NOMO-1 treated with DMSO at 0.1 percent for 48 hours (cell line): ENCODE data around the gene HS2ST1.
"Not testable (repeated sequence)": the region's sequence is repeated elsewhere in the genome, so short reads cannot be mapped to it uniquely, and the experiment has no call there.

Experiments
- DNase-seq: peaks from one replicate; lab custom pipeline; 2025; ENCODE audit not compliant: unreplicated experiment; lab: John Stamatoyannopoulos, UW

Gene HS2ST1

GRCh38 chr1:86965012-86965826 lies 50.8 kb downstream of the HS2ST1 start:
- no peak for DNase-seq

GRCh38 chr1:86965827-86966182 lies 51.4 kb downstream of the HS2ST1 start:
- no peak for DNase-seq

GRCh38 chr1:86970938-86971337 lies 56.5 kb downstream of the HS2ST1 start:
- DNase-seq: no peak

- no peak for DNase-seq
These were observed 57.3 kb downstream of the HS2ST1 start for GRCh38 chr1:86971778-86972177.

- DNase-seq: no peak
These were observed 57.8 kb downstream of the HS2ST1 start for GRCh38 chr1:86972262-86972661.

GRCh38 chr1:86975993-86976550 lies 61.6 kb downstream of the HS2ST1 start:
- no peak for DNase-seq

- DNase-seq: no peak
These were observed 62.2 kb downstream of the HS2ST1 start for GRCh38 chr1:86976664-86977063.

GRCh38 chr1:86981482-86982213 lies 67.2 kb downstream of the HS2ST1 start:
- DNase-seq: no peak

GRCh38 chr1:86983677-86984076 lies 69.2 kb downstream of the HS2ST1 start:
- DNase-seq: not testable (repeated sequence)

- DNase-seq: no peak
These were observed 73.0 kb downstream of the HS2ST1 start for GRCh38 chr1:86987446-86987845.

- DNase-seq: no peak
These were observed 74.4 kb downstream of the HS2ST1 start for GRCh38 chr1:86988835-86989234.

GRCh38 chr1:86989690-86990089 lies 75.3 kb downstream of the HS2ST1 start:
- not testable (repeated sequence) for DNase-seq

- DNase-seq: no peak
These were observed 76.4 kb downstream of the HS2ST1 start for GRCh38 chr1:86990826-86991225.

GRCh38 chr1:86991549-86992186 lies 77.2 kb downstream of the HS2ST1 start:
- DNase-seq: no peak

GRCh38 chr1:86992861-86993260 lies 78.4 kb downstream of the HS2ST1 start:
- DNase-seq: no peak

GRCh38 chr1:86993269-86993985 lies 79.0 kb downstream of the HS2ST1 start:
- no peak for DNase-seq

GRCh38 chr1:86994061-86994460 lies 79.6 kb downstream of the HS2ST1 start:
- DNase-seq: no peak

GRCh38 chr1:86997538-86997937 lies 83.1 kb downstream of the HS2ST1 start:
- DNase-seq: no peak

- DNase-seq: no peak
These were observed 83.8 kb downstream of the HS2ST1 start for GRCh38 chr1:86998280-86998679.

GRCh38 chr1:86998727-86999126 lies 84.3 kb downstream of the HS2ST1 start:
- no peak for DNase-seq

- DNase-seq: no peak
These were observed 86.0 kb downstream of the HS2ST1 start for GRCh38 chr1:87000460-87000859.
